Measurements from ENCODE around the gene SPRR5.

SPRR5 gene

DNA sequence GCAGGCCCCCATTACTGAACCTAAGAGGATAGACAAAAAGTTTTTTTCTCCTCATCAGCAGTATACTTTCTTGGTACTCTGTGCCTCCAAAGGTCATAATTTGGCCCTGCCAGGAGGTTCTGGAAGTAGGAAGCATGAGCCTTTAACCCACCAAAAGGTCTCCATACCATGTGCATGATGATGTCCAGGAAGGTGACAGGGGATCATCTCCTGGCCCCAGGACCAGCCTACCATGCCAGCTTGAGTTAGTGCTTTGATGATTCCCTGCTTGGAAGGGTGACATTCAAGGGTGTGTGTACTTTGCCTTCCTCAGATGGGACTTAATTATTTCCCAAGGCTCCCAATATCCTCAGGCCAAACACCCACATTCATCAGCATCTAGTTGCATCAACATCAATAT, 30.6 kb downstream of the SPRR5 start:
- Histone ChIP-seq H3K9me3 (ENCODE audit: control insufficient read depth in 2 of 2, low read length in 2 of 2) (no peaks in the 10 kb centered on the region), H3K4me3 (ENCODE audit: low read length in 2 of 2) (no peak overlapping the region), H3K9ac (ENCODE audit: low read depth in 1 of 2, low read length in 2 of 2) (no peak overlapping the region), H3K27me3 (ENCODE audit: control insufficient read depth in 2 of 2, insufficient read depth in 2 of 2, low read length in 2 of 2) (no peaks in the 10 kb centered on the region), H3K27ac (ENCODE audit: low read depth in 2 of 2, low read length in 2 of 2) (no peak overlapping the region), H3K4me1 (ENCODE audit: control insufficient read depth in 2 of 2, insufficient read depth in 2 of 2, low read length in 2 of 2) (no peaks in the 10 kb centered on the region), H3K36me3 (ENCODE audit: control insufficient read depth in 2 of 2, insufficient read depth in 2 of 2, low read length in 2 of 2) (no peaks in the 10 kb centered on the region)

DNA sequence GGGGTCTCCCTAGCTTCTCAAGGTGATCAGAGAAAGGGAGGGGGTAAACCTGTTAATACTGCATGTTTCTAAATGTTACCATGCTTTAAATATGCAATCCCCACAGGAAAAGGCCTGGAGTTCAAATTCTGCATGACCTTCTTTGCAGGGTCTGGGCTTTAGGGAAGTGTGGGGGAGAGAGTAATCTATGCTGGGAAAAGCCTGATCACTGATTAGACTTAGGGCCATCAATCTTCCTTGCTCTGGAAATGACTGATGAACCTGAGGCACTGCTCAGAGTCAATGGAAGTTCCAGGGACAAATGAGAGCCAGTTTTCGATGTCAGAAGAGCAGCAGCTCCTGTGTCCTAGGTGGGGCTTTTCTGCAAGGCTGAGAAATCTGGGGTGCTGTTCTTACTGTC, 33.7 kb downstream of the SPRR5 start:
- Histone ChIP-seq H3K9ac (ENCODE audit: low read depth in 1 of 2, low read length in 2 of 2) (no peak overlapping the region), H3K36me3 (ENCODE audit: control insufficient read depth in 2 of 2, insufficient read depth in 2 of 2, low read length in 2 of 2) (no peaks in the 10 kb centered on the region), H3K4me1 (ENCODE audit: control insufficient read depth in 2 of 2, insufficient read depth in 2 of 2, low read length in 2 of 2) (no peaks in the 10 kb centered on the region), H3K27me3 (ENCODE audit: control insufficient read depth in 2 of 2, insufficient read depth in 2 of 2, low read length in 2 of 2) (no peaks in the 10 kb centered on the region), H3K4me3 (ENCODE audit: low read length in 2 of 2) (no peak overlapping the region), H3K9me3 (ENCODE audit: control insufficient read depth in 2 of 2, low read length in 2 of 2) (no peaks in the 10 kb centered on the region), H3K27ac (ENCODE audit: low read depth in 2 of 2, low read length in 2 of 2) (no peak overlapping the region)

DNA sequence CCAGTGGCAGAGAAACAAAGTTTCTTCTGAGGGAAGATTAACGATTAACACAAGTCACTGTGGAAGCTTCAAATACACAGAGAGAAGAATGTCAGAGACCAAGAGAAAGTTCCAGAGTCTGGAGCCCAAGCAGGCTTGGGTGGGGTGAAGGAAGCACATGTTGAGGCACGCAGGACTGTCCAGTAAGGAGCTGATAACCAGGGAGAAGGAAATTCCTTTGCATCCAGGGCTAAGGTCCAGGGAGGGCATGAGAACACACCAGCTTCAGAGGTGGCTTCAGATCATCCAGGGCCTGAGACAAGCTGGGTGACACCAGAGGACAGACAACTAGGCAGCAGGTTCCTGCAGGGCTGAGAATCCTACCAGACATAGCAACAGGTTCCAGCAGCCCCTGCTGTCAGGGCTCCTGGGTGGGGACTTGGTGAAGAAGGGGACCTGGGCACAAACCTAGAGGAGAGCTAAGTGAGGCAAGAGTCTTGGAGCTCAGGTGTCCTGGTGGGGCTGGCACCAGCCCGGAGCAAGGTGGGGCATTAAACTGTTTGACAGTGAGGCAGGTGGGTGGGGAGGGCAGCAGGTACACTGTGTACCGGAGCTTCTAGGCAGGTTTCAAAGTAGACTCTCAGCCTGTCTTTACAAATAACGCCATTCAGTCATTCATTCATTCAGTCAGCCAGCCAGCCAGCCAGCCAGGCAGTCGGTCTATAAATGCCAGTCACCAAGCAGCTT, 34.3 kb downstream of the SPRR5 start:
- no peaks in the 10 kb centered on the region for H3K4me1 ChIP-seq (ENCODE audit: control insufficient read depth in 2 of 2, insufficient read depth in 2 of 2, low read length in 2 of 2)
- H3K9me3 ChIP-seq (ENCODE audit: control insufficient read depth in 2 of 2, low read length in 2 of 2) = no peaks in the 10 kb centered on the region
- no peaks in the 10 kb centered on the region for H3K27me3 ChIP-seq (ENCODE audit: control insufficient read depth in 2 of 2, insufficient read depth in 2 of 2, low read length in 2 of 2)
- no peaks in the 10 kb centered on the region for H3K36me3 ChIP-seq (ENCODE audit: control insufficient read depth in 2 of 2, insufficient read depth in 2 of 2, low read length in 2 of 2)
- no peak overlapping the region for H3K9ac ChIP-seq (ENCODE audit: low read depth in 1 of 2, low read length in 2 of 2)
- H3K4me3 ChIP-seq (ENCODE audit: low read length in 2 of 2) = no peak overlapping the region
- no peak overlapping the region for H3K27ac ChIP-seq (ENCODE audit: low read depth in 2 of 2, low read length in 2 of 2)

GRCh38 chr1:152982076-152982475, 35.1 kb downstream of the SPRR5 start:
- Histone ChIP-seq H3K9me3 (ENCODE audit: control insufficient read depth in 2 of 2, low read length in 2 of 2) (no peaks in the 10 kb centered on the region), H3K36me3 (ENCODE audit: control insufficient read depth in 2 of 2, insufficient read depth in 2 of 2, low read length in 2 of 2) (no peaks in the 10 kb centered on the region), H3K27me3 (ENCODE audit: control insufficient read depth in 2 of 2, insufficient read depth in 2 of 2, low read length in 2 of 2) (no peaks in the 10 kb centered on the region), H3K9ac (ENCODE audit: low read depth in 1 of 2, low read length in 2 of 2) (no peak overlapping the region), H3K4me1 (ENCODE audit: control insufficient read depth in 2 of 2, insufficient read depth in 2 of 2, low read length in 2 of 2) (no peaks in the 10 kb centered on the region), H3K27ac (ENCODE audit: low read depth in 2 of 2, low read length in 2 of 2) (no peak overlapping the region), H3K4me3 (ENCODE audit: low read length in 2 of 2) (no peak overlapping the region)

- H3K27ac ChIP-seq (ENCODE audit: low read depth in 2 of 2, low read length in 2 of 2) = no peak overlapping the region
- H3K9ac ChIP-seq (ENCODE audit: low read depth in 1 of 2, low read length in 2 of 2) = no peak overlapping the region
- no peaks in the 10 kb centered on the region for H3K9me3 ChIP-seq (ENCODE audit: control insufficient read depth in 2 of 2, low read length in 2 of 2)
- H3K4me1 ChIP-seq (ENCODE audit: control insufficient read depth in 2 of 2, insufficient read depth in 2 of 2, low read length in 2 of 2) = no peaks in the 10 kb centered on the region
- H3K4me3 ChIP-seq (ENCODE audit: low read length in 2 of 2) = no peak overlapping the region
- no peaks in the 10 kb centered on the region for H3K36me3 ChIP-seq (ENCODE audit: control insufficient read depth in 2 of 2, insufficient read depth in 2 of 2, low read length in 2 of 2)
- no peaks in the 10 kb centered on the region for H3K27me3 ChIP-seq (ENCODE audit: control insufficient read depth in 2 of 2, insufficient read depth in 2 of 2, low read length in 2 of 2)
These were observed 36.2 kb downstream of the SPRR5 start for GRCh38 chr1:152983234-152983633.

GRCh38 chr1:152983743-152984142, 36.7 kb downstream of the SPRR5 start, which contains the start of gene SPRR1A:
Gene SPRR1A (plus strand): TSS chr1:152984081. CDS start chr1:152985231, 1,150 bp downstream.
- Histone ChIP-seq H3K4me1 (ENCODE audit: control insufficient read depth in 2 of 2, insufficient read depth in 2 of 2, low read length in 2 of 2) (no peaks in the 10 kb centered on the region), H3K27ac (ENCODE audit: low read depth in 2 of 2, low read length in 2 of 2) (no peak within 1 kb of the TSS), H3K36me3 (ENCODE audit: control insufficient read depth in 2 of 2, insufficient read depth in 2 of 2, low read length in 2 of 2) (no peaks in the 10 kb centered on the region), H3K4me3 (ENCODE audit: low read length in 2 of 2) (no peak within 1 kb of the TSS), H3K9me3 (ENCODE audit: control insufficient read depth in 2 of 2, low read length in 2 of 2) (no peaks in the 10 kb centered on the region), H3K27me3 (ENCODE audit: control insufficient read depth in 2 of 2, insufficient read depth in 2 of 2, low read length in 2 of 2) (no peaks in the 10 kb centered on the region), H3K9ac (ENCODE audit: low read depth in 1 of 2, low read length in 2 of 2) (no peak within 1 kb of the TSS)

- H3K36me3 ChIP-seq (ENCODE audit: control insufficient read depth in 2 of 2, insufficient read depth in 2 of 2, low read length in 2 of 2) = no peaks in the 10 kb centered on the region
- no peaks in the 10 kb centered on the region for H3K27me3 ChIP-seq (ENCODE audit: control insufficient read depth in 2 of 2, insufficient read depth in 2 of 2, low read length in 2 of 2)
- H3K4me3 ChIP-seq (ENCODE audit: low read length in 2 of 2) = no peak overlapping the region
- H3K27ac ChIP-seq (ENCODE audit: low read depth in 2 of 2, low read length in 2 of 2) = no peak overlapping the region
- no peaks in the 10 kb centered on the region for H3K9me3 ChIP-seq (ENCODE audit: control insufficient read depth in 2 of 2, low read length in 2 of 2)
- H3K9ac ChIP-seq (ENCODE audit: low read depth in 1 of 2, low read length in 2 of 2) = no peak overlapping the region
- H3K4me1 ChIP-seq (ENCODE audit: control insufficient read depth in 2 of 2, insufficient read depth in 2 of 2, low read length in 2 of 2) = no peaks in the 10 kb centered on the region
These were observed 39.6 kb downstream of the SPRR5 start for GRCh38 chr1:152986578-152986977.

DNA sequence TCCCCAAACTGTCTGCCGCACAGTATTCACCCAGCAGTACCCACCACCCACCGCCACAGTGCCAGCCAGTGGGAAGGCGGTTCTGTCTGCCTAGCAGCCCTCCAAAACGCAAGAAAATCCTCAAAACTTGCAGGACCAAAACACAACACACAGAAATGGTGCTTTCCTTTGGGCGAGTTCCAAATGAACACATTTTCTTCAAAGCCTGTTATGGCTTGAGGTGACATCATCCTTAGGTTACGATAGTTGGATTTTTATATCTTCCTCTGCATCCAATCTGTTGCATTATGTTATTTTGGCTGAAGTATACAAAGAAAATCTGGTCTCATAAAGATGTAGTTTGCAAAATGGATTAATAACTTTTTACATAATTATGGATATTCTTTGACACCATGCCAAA, 46.2 kb downstream of the SPRR5 start:
- Histone ChIP-seq H3K27ac (ENCODE audit: low read depth in 2 of 2, low read length in 2 of 2) (no peak overlapping the region), H3K9ac (ENCODE audit: low read depth in 1 of 2, low read length in 2 of 2) (no peak overlapping the region), H3K27me3 (ENCODE audit: control insufficient read depth in 2 of 2, insufficient read depth in 2 of 2, low read length in 2 of 2) (no peaks in the 10 kb centered on the region)

DNA sequence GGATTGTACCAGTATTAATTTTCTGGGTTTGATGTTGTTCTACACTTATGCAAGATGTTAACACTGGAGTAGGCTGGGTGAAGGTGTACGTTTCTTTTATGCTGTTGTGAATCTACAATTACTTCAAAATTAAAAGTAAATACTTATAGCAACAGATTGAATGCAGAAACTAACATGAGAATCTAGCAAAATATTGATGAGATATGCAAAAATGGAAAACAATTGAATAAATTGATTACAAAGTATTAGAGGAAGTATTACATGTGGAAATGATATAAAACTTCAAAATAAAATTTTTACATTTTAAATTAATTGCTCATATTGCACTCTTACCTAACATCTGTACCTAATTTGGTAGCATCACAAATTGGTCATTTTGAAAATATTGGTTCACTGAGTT, 48.8 kb downstream of the SPRR5 start:
- Histone ChIP-seq H3K4me1 (ENCODE audit: control insufficient read depth in 2 of 2, insufficient read depth in 2 of 2, low read length in 2 of 2) (no peaks in the 10 kb centered on the region), H3K9ac (ENCODE audit: low read depth in 1 of 2, low read length in 2 of 2) (no peak overlapping the region)

More for the DNA sequence above, 46.2 kb downstream of the SPRR5 start:
- no peaks in the 10 kb centered on the region for H3K36me3 ChIP-seq (ENCODE audit: control insufficient read depth in 2 of 2, insufficient read depth in 2 of 2, low read length in 2 of 2)
- H3K4me1 ChIP-seq (ENCODE audit: control insufficient read depth in 2 of 2, insufficient read depth in 2 of 2, low read length in 2 of 2) = no peaks in the 10 kb centered on the region
- H3K9me3 ChIP-seq (ENCODE audit: control insufficient read depth in 2 of 2, low read length in 2 of 2) = no peaks in the 10 kb centered on the region
- H3K4me3 ChIP-seq (ENCODE audit: low read length in 2 of 2) = no peak overlapping the region

GRCh38 chr1:152996633-152997400, 49.8 kb downstream of the SPRR5 start:
- Histone ChIP-seq H3K4me3 (ENCODE audit: low read length in 2 of 2) (no peak overlapping the region), H3K36me3 (ENCODE audit: control insufficient read depth in 2 of 2, insufficient read depth in 2 of 2, low read length in 2 of 2) (no peaks in the 10 kb centered on the region), H3K27ac (ENCODE audit: low read depth in 2 of 2, low read length in 2 of 2) (no peak overlapping the region), H3K9me3 (ENCODE audit: control insufficient read depth in 2 of 2, low read length in 2 of 2) (no peaks in the 10 kb centered on the region), H3K9ac (ENCODE audit: low read depth in 1 of 2, low read length in 2 of 2) (no peak overlapping the region), H3K4me1 (ENCODE audit: control insufficient read depth in 2 of 2, insufficient read depth in 2 of 2, low read length in 2 of 2) (no peaks in the 10 kb centered on the region), H3K27me3 (ENCODE audit: control insufficient read depth in 2 of 2, insufficient read depth in 2 of 2, low read length in 2 of 2) (peaks cover 0 to 2% of the 10 kb centered on the region in 2 donors)

More for the DNA sequence above, 48.8 kb downstream of the SPRR5 start:
- H3K27ac ChIP-seq (ENCODE audit: low read depth in 2 of 2, low read length in 2 of 2) = no peak overlapping the region
- no peaks in the 10 kb centered on the region for H3K9me3 ChIP-seq (ENCODE audit: control insufficient read depth in 2 of 2, low read length in 2 of 2)
- H3K27me3 ChIP-seq (ENCODE audit: control insufficient read depth in 2 of 2, insufficient read depth in 2 of 2, low read length in 2 of 2) = peaks cover 0 to 2% of the 10 kb centered on the region in 2 donors
- no peak overlapping the region for H3K4me3 ChIP-seq (ENCODE audit: low read length in 2 of 2)
- H3K36me3 ChIP-seq (ENCODE audit: control insufficient read depth in 2 of 2, insufficient read depth in 2 of 2, low read length in 2 of 2) = no peaks in the 10 kb centered on the region

Measured in mucosa of rectum (tissue), 2 donors.